ENCODE measurements around the gene ERBB3. TPM values are rescaled to one million over a fixed set of nuclear protein-coding genes. Genes with fewer than 3 reads are reported as not detected.

The ERBB3 gene
- total RNA-seq, 1 experiment from 2014 or later: 56.5 TPM

DNA sequence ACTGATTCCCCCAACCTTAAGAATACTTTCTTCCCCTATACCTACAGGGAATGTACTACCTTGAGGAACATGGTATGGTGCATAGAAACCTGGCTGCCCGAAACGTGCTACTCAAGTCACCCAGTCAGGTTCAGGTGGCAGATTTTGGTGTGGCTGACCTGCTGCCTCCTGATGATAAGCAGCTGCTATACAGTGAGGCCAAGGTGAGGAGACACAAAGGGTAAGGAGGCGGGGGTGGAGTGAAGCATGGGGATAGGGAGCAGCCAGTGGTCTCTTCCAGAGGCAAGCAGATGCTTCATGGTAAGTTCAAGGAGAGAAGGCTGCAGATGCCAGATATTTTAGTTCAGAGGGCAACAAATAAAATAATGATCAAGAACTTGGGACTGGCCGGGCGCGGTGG is 17.8 kb downstream of the ERBB3 start:
- Histone ChIP-seq H4K91ac (ENCODE audit: insufficient read length, low read depth, low read length) (no peak overlapping the region), H3K27me3 (ENCODE audit: insufficient read depth, low read length) (no peaks in the 10 kb centered on the region), H3K27ac (ENCODE audit: insufficient read length, low read depth, low read length) (no peak overlapping the region), H3K14ac (ENCODE audit: insufficient read depth, low read length) (no peak overlapping the region), H3K23me2 (ENCODE audit: insufficient read length, low read depth, low read length, poor library complexity, severe bottlenecking) (no peaks in the 10 kb centered on the region), H2AK5ac (ENCODE audit: insufficient read length, low read length) (no peak overlapping the region), H3K79me2 (ENCODE audit: insufficient read depth, low read length) (no peaks in the 10 kb centered on the region), H3K23ac (ENCODE audit: insufficient read length, low read depth, low read length) (no peak overlapping the region), H2BK5ac (ENCODE audit: insufficient read length, low read length) (no peak overlapping the region), H3T11ph (ENCODE audit: low read length) (no peak overlapping the region), H3K9ac (ENCODE audit: extremely low read depth, insufficient read length, low read length) (no peak overlapping the region), H4K20me1 (ENCODE audit: control insufficient read depth, insufficient read depth, insufficient read length) (no peaks in the 10 kb centered on the region), H3K4me1 (ENCODE audit: insufficient read depth, low read length) (no peaks in the 10 kb centered on the region), H2BK12ac (ENCODE audit: insufficient read length, low read depth, low read length) (no peak overlapping the region), H4K5ac (ENCODE audit: insufficient read length, low read depth, low read length) (no peak overlapping the region), H2AFZ (ENCODE audit: low read length) (no peak overlapping the region), H2BK20ac (ENCODE audit: low read depth, low read length, poor library complexity, severe bottlenecking) (no peak overlapping the region), H3K4me2 (ENCODE audit: insufficient read depth, insufficient read length, low read length) (no peak overlapping the region), H2BK120ac (ENCODE audit: low read depth, low read length, poor library complexity, severe bottlenecking) (no peak overlapping the region), H3K79me1 (ENCODE audit: insufficient read depth, low read depth, low read length, poor library complexity, severe bottlenecking) (no peaks in the 10 kb centered on the region), H4K8ac (replicated peaks; ENCODE audit: insufficient read length, low read depth, low read length) (no peak overlapping the region), H2BK15ac (ENCODE audit: low read depth, low read length) (no peak overlapping the region), H3K9me3 (ENCODE audit: control insufficient read depth, low read depth, low read length) (no peaks in the 10 kb centered on the region), H3K18ac (ENCODE audit: insufficient read length, low read depth, low read length) (no peak overlapping the region), H3K4ac (ENCODE audit: low read depth, low read length) (no peak overlapping the region), H3K56ac (ENCODE audit: insufficient read length, low read depth, low read length) (no peak overlapping the region)
- 0 out of 7 replicates have a peak overlapping the region, but pooled peaks of 1 of the 3 experiments have one; percentile 29 for H3K27ac Mint-ChIP-seq
- peaks cover 0 to under 1% of the 10 kb centered on the region in 2 experiments; a peak in 2 of 4 replicates for H3K4me1 Mint-ChIP-seq
- no peaks in the 10 kb centered on the region; the same call in 1 of the 2 replicates for H3K27me3 Mint-ChIP-seq (ENCODE audit: low read depth)
- DNase-seq: no peak
- peaks cover 48 to 90% (median 89%) of the 10 kb centered on the region in 3 experiments for H3K36me3 Mint-ChIP-seq (ENCODE audit: insufficient read depth in 1 of 3, low read depth in 3 of 3)
- no CpG with 5 or more reads among the region's 6 CpGs for WGBS (ENCODE audit: extremely low coverage, insufficient read length, low lambda C conversion rate)
- H3K4me3 Mint-ChIP-seq: no peak overlapping the region
- no peaks in the 10 kb centered on the region for H3K9me3 Mint-ChIP-seq
- TF ChIP-seq, protein P1, sequence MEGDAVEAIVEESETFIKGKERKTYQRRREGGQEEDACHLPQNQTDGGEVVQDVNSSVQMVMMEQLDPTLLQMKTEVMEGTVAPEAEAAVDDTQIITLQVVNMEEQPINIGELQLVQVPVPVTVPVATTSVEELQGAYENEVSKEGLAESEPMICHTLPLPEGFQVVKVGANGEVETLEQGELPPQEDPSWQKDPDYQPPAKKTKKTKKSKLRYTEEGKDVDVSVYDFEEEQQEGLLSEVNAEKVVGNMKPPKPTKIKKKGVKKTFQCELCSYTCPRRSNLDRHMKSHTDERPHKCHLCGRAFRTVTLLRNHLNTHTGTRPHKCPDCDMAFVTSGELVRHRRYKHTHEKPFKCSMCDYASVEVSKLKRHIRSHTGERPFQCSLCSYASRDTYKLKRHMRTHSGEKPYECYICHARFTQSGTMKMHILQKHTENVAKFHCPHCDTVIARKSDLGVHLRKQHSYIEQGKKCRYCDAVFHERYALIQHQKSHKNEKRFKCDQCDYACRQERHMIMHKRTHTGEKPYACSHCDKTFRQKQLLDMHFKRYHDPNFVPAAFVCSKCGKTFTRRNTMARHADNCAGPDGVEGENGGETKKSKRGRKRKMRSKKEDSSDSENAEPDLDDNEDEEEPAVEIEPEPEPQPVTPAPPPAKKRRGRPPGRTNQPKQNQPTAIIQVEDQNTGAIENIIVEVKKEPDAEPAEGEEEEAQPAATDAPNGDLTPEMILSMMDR (conservative IDR thresholded peaks at IDR 0.05): no peak
